DLD1 (cell line): Measurements from ENCODE around the gene ZNF76.

Experiments
- in situ Hi-C: cut with HindIII; loops from 2 replicates; pipeline ENCODE4 v1.10.0; 2017; ENCODE audit warnings: low sequenced_read_pairs

ZNF76 gene

DNA sequence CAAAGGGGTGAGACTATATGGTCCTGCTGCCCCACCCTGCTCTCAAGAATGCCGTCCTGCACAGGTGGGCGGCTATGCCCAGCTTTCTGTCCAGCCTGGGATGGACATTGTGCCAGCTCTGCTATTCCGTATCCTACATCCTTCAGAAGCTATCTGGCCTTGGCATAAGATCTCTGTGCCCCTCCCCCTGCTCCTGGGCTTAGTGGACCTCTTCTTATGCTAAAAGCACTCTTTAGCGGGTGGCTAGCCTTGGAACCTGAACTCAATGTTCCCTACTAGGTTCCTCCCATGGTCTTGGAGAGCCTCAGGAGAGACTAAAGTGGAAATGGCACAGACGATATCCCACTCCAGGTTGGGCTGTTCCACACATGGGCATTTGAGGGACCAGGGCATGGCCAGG is 23.3 kb upstream of the ZNF76 start:
- in situ Hi-C loops, result no loop called here

DNA sequence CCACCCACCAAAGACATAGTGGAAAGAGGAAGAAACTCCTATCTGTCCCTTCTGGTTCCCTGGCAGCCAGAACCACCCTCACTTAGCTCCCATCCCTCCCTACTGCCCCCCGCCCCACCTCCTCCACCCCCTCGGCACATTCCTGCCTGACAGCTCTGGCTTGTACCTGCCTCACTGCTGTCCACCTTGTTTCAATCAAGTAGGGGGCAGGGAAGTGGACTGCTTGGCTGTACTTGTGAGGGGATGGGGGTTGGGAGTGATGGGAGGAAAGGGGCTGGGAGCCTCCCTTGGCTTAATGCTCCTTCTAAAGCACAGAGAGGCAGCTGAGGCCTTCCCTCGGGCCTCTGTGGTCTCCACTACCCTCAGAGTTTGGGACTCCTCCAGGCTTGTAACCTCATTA is 22.1 kb upstream of the ZNF76 start:
- in situ Hi-C loops, result no loop called here

DNA sequence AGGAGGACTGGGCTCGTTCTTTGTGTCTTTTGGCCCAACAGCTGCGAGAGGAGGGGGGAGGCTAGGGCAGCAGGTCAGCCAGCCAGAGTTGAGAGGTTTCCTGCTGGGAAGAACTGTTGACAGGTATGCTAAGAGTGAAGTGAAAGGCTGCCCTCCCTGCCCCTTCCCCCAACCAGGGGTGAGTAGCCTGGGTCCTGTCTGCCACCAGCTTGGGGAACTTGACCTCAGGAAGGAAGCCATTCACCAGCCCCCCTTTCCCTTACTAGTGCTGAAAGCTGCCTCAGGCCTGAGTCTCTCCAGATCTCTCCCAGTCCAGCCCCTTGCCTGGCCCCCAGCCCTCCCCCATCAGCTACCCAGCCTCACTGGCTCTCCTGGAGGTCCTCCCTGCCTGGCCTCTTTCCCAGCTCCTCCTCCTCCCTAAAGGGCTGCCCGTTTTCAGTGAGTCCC is 20.7 kb upstream of the ZNF76 start:
- in situ Hi-C loops, result no loop called here

DNA sequence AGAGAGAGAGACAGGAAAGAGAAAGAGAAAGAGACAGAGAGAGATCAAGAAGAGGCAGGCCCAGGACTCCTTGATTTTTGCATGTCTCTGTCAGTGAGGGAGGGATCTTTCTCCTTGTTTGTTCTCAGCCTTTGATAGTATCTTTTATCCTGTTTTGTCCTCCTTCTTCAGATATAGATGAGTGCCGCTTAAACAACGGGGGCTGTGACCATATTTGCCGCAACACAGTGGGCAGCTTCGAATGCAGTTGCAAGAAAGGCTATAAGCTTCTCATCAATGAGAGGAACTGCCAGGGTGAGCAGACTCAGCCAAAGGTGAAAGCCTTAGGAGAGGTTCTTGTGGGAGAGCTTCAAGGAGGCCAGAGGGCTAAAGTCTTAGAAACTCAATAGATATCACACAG is 20.0 kb upstream of the ZNF76 start:
- in situ Hi-C loops, result no loop called here

DNA sequence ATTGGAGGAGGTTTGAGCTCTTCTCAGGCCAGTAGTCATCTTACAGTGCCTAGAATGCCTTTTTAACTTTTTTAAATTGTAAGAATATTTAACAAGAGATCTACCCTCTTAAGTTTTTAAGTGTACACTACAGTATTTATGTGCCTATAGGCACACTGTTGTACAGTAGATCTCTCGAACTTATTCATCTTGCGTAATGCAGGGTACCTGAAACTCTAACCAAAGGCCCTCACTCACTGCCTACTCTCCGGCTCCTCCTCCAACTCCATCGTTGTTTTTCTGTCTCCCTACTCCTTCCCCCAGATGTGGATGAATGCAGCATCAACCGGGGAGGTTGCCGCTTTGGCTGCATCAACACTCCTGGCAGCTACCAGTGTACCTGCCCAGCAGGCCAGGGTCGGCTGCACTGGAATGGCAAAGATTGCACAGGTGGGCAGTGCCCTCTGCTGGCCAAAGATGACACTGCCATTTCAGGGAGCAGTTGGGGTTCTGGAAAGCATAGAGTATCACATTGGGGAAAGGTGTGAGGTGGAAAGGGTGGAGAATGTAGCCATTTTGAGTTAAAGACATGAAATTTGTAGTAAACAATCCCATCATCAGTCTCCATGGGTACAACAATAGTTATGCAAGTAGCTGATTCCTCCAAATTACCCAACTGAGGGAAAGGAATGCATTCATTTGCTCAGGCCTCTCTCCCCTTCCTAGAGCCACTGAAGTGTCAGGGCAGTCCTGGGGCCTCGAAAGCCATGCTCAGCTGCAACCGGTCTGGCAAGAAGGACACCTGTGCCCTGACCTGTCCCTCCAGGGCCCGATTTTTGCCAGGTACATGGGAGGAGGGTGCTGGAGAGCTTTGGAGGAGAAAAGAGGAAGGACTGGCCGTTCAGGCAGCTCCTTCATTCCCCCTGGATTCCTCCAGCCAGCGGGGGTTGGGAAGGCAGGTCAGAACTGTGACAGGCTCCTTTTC is 18.4 kb upstream of the ZNF76 start:
- in situ Hi-C loops, result no loop called here

- in situ Hi-C loops, result no loop called here
Observed at GRCh38 chr6:35242486-35242885, 17.0 kb upstream of the ZNF76 start.

DNA sequence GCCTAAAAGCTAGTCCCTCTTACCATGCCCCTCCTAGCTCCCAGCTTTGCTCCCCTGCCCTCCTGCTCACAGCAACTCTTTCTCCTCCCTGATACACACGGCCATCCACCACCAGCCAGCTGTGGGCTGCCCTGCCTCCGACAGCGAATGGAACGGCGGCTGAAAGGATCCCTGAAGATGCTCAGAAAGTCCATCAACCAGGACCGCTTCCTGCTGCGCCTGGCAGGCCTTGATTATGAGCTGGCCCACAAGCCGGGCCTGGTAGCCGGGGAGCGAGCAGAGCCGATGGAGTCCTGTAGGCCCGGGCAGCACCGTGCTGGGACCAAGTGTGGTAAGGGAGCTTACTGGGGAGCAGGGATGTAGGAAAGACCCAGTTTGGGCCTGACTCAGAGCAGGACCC is 16.6 kb upstream of the ZNF76 start:
- in situ Hi-C loops, result no loop called here

GRCh38 chr6:35243386-35243958 is 16.1 kb upstream of the ZNF76 start:
- in situ Hi-C loops, result no loop called here

- in situ Hi-C loops, result no loop called here
Observed at GRCh38 chr6:35244551-35244950, 15.0 kb upstream of the ZNF76 start.

DNA sequence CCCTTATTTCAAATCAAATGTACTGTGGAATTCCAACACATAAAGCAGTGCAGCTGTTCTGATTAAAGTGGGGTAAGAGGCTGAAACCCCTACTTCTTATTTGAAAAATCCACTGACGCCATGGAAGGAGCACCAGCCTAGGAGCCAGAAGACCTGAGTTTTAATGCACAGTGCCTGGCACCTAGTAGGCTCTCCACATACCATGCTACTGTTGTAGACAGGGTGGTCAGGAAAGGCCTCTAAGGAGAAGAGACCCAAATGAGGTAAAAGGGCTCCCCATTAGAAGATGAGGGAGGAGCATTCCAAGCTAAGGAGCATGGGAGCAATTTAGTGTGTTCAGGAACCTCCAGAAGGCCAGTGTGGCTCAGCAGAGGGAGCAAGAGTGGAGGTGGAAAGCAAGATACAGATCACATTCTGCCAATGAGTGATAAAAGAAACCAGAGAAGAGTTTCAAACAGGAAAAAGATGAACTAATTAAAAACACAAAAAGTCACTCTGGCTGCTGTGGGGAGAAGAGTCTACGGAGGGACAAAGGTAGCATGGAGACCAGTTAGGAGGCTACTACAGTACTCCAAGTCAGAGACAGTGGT is 11.8 kb upstream of the ZNF76 start:
- in situ Hi-C loops, result no loop called here

DNA sequence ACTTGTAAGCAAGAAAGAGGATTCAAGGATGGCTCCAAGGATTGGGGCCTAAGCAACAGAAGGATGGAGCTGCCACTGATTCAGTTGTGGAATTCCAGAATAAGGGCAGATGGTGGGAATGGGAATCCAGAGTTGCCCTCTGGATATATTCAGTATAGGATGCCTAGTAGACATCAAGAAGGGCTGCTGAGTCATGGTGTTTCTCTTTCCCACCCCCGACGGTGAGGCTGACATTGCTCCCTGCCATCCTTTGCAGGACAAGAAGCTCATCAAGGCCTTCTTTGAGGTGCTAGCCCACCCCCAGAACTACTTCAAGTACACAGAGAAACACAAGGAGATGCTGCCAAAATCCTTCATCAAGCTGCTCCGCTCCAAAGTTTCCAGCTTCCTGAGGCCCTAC is 11.2 kb upstream of the ZNF76 start:
- in situ Hi-C loops, result no loop called here

DNA sequence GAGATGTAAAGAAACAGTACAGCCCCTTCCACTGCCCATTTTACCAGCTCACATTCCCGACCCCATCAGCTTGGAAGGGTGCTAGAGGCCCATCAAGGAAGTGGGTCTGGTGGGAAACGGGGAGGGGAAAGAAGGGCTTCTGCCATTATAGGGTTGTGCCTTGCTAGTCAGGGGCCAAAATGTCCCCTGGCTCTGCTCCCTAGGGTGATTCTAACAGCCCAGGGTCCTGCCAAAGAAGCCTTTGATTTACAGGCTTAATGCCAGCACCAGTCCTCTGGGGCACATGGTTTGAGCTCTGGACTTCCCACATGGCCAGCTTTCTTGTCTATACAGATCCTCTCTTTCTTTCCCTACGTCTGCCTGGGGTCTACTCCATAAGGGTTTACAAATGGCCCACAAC is 10.6 kb upstream of the ZNF76 start:
- in situ Hi-C loops, result no loop called here

DNA sequence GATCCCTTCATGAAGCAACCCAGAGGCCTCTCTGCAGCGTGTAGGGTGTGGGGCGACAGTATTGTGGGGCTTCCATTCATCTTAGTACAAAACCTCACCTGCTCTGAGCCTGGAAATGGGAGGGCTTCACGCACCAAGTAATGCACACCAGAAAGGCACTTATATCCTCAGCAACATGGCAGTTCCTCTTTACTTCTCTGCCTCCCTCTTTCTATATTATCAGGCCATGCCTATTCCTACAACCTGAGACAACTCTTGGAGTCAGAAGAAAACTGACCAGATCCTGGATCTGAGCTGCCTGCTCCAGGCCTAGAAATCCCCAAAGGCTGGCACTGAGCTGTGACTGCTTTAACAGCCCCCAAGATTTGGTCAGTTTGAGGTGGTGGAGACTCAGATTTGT is 7.6 kb upstream of the ZNF76 start:
- in situ Hi-C loops, result no loop called here

DNA sequence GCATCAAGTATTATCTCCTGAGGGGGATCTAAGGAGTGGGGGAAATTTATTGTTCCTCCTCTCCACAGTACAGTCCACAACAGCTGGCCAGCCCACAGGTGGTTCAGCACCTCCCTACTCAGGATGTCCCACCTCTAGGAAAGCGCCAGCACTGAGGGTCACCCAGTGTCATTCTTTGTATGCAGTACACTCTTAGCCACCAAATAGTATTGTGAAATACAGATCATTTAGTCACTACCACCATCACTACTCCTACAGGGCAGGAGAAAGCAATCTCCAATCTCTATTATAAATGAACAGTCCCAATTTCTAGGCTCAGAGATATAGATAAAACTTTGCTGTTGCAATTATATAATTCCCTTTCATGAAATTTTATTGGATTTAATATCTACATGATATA is 6.3 kb upstream of the ZNF76 start:
- in situ Hi-C loops, result no loop called here

DNA sequence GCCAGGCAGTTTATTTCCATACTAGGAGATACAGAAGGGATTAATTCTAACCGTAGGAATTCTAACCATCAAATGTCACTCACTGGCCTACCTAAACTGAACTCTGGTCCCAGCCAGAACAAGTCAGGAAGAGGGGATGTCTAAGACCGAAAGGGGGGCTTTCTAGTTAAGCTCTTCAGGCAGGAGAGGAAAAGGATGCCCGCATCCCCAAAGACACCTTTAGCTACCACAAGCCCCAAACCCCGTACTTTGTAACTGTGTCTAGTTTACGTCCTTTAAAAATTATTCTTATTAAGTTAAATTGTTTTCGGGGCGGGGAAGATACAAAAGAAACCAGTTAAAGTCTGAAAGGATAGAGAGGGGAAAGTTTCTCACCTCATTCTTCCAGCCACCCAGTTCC is 1.2 kb upstream of the ZNF76 start:
- in situ Hi-C loops, result no loop called here

DNA sequence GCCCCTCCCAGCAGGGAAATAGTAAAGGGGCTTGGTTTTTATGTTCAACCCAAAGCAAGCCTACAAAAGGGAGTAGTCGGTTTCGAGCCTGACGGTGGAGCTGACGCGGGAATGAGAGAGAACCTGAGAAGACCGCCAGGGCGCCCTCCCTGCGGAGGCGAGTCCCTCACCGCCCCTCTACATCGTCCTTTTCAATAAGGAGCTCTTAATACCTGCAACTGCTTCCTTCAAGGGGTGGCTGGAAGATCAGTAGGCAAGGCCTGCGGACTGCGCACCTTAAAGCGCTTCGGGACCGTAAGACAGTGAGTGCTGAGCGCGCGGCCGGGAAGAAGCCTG is 709 bp upstream of the ZNF76 start:
- in situ Hi-C loops, result no loop called here

DNA sequence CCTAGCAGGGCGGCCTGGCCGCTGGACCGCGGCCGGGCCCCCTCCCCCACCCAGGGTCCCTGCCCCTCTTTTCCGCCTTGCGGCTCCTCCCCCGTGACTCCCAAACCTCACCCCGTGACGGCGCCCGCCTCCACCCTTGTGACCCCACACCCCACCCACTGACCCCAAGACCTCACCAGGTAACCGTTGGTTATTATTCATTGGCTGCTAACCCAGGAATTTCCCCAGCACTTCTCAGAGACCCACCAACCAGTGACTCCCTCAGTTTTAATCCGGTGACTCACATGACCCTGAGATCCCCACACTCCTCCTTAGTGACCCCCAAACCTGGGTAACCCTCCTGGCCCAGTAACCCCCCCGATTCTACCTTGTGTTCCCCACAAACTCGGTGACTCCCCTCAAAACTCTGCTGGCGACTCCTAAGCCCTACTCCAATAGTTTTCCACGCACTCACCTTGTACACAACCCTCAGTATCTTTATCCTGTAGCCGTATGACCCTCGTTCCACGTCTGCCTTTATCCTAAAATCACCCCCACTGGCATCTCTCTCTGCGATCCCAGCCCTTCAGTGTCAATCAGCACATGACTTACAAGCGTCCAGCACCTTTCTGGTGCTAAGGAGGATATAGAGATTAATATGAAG is 534 bp downstream of the ZNF76 start:
- in situ Hi-C loops, result no loop called here

DNA sequence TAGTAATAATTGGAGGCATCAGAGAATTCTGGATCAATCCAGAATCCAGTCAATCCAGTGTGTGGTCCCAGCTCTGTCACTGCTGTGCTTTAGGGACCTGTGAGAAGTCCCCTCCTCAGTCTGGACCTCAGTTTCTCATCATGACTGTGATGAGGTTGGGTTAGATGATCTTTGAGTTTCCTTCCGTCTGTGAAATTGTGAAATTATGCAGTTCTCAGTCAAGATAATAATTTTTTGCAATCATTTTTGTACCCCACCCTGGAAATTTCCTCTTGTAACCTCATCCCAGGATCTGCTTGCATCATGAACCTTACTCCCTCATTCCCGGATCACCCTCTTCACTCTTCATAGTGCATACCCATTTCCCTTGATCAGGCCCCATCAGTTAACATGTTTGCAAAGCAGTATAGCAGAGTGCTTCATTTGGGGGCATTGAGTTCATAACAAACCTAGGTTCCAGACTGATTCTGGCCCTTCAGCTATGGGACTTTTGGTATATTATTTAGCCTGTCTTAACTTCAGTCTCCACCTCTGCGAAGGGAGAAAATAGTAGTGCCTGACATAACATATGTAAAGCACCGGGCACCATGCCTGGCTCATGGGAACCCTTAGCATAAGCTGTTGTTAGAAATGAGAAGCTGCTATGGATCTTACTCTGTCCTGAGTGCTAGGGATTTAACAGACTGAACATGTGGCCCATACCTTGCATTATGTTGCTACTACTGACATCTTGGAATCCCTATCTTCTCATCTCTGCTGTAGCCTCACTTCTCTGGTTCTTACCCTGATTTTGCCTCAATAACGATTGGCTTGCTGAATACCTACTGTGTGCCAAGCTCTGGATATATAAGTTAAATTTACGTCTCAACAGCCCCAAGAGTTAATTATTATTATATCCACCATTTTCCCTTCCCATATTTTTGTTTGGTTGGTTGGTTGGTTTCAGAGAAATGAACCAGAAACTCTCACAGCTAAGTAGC is 1.3 kb downstream of the ZNF76 start:
- in situ Hi-C loops, result no loop called here

GRCh38 chr6:35262596-35262995 is 3.1 kb downstream of the ZNF76 start:
- in situ Hi-C loops, result no loop called here

- in situ Hi-C loops, result no loop called here
Observed at GRCh38 chr6:35264550-35265274, 5.2 kb downstream of the ZNF76 start.
